ENCODE data around the gene PRPF19. TPM values are rescaled to one million over a fixed set of nuclear protein-coding genes. Genes with fewer than 3 reads are reported as not detected.

The PRPF19 gene
- total RNA-seq, 2 experiments from 2014 or later, result 127 to 139 TPM

GRCh38 chr11:60936467-60937143 is 30.2 kb upstream of the PRPF19 start:
- H3K9me3 Mint-ChIP-seq, result no peaks in the 10 kb centered on the region
- no peaks in the 10 kb centered on the region for H3K27me3 Mint-ChIP-seq
- ChIA-PET POLR2A (no interaction called here), CTCF (no interaction called here)
- H3K4me3 Mint-ChIP-seq, result no peak overlapping the region
- no peaks in the 10 kb centered on the region for H3K36me3 Mint-ChIP-seq
- H3K4me1 Mint-ChIP-seq (ENCODE audit: low read depth), result peaks cover 4% of the 10 kb centered on the region
- no peak for DNase-seq
- intact Hi-C loops (cut with micrococcal nuclease), result no loop called here
- no peak overlapping the region for H3K27ac Mint-ChIP-seq

GRCh38 chr11:60935676-60936442 is 29.5 kb upstream of the PRPF19 start:
- no peak overlapping the region for H3K4me3 Mint-ChIP-seq
- no peaks in the 10 kb centered on the region for H3K27me3 Mint-ChIP-seq
- no peaks in the 10 kb centered on the region for H3K36me3 Mint-ChIP-seq
- DNase-seq, result no peak
- peaks cover 4% of the 10 kb centered on the region for H3K4me1 Mint-ChIP-seq (ENCODE audit: low read depth)
- intact Hi-C loops (cut with micrococcal nuclease), result no loop called here
- no peaks in the 10 kb centered on the region for H3K9me3 Mint-ChIP-seq
- H3K27ac Mint-ChIP-seq, result no peak overlapping the region
- POLR2A ChIA-PET, result no interaction called here
- CTCF ChIA-PET, result interaction anchor here (1.3 kb wide), 1 partner anchor 37 kb away, joined by 3 read pairs; no protein-coding TSS in a partner anchor

GRCh38 chr11:60934790-60935605 is 28.6 kb upstream of the PRPF19 start:
- Mint-ChIP-seq H3K9me3 (no peaks in the 10 kb centered on the region), H3K4me1 (ENCODE audit: low read depth) (peaks cover 2% of the 10 kb centered on the region), H3K4me3 (no peak overlapping the region), H3K27ac (no peak overlapping the region), H3K36me3 (no peaks in the 10 kb centered on the region), H3K27me3 (peaks cover under 1% of the 10 kb centered on the region)
- no peak for DNase-seq
- CTCF ChIA-PET, result interaction anchor here (1.3 kb wide), 1 partner anchor 36 kb away, joined by 3 read pairs; no protein-coding TSS in a partner anchor
- intact Hi-C loops (cut with micrococcal nuclease), result no loop called here
- POLR2A ChIA-PET, result no interaction called here

GRCh38 chr11:60934124-60934789 is 27.9 kb upstream of the PRPF19 start:
- ChIA-PET CTCF (no interaction called here), POLR2A (no interaction called here)
- Mint-ChIP-seq H3K36me3 (no peaks in the 10 kb centered on the region), H3K9me3 (no peaks in the 10 kb centered on the region), H3K4me3 (no peak overlapping the region), H3K4me1 (ENCODE audit: low read depth) (no peaks in the 10 kb centered on the region), H3K27ac (no peak overlapping the region), H3K27me3 (peaks cover 4% of the 10 kb centered on the region)
- intact Hi-C loops (cut with micrococcal nuclease), result no loop called here
- DNase-seq, result no peak

GRCh38 chr11:60933416-60934123 is 27.2 kb upstream of the PRPF19 start:
- intact Hi-C loops (cut with micrococcal nuclease), result no loop called here
- H3K27ac Mint-ChIP-seq, result no peak overlapping the region
- no peak overlapping the region for H3K4me3 Mint-ChIP-seq
- no peaks in the 10 kb centered on the region for H3K36me3 Mint-ChIP-seq
- no peak for DNase-seq
- H3K27me3 Mint-ChIP-seq, result peaks cover 4% of the 10 kb centered on the region
- POLR2A ChIA-PET, result no interaction called here
- CTCF ChIA-PET, result interaction anchor here (0.5 kb wide), 1 partner anchor 172 kb away, joined by 3 read pairs; no protein-coding TSS in a partner anchor
- H3K4me1 Mint-ChIP-seq (ENCODE audit: low read depth), result no peaks in the 10 kb centered on the region
- no peaks in the 10 kb centered on the region for H3K9me3 Mint-ChIP-seq

GRCh38 chr11:60932605-60933356 is 26.4 kb upstream of the PRPF19 start:
- ChIA-PET CTCF (interaction anchor here (0.5 kb wide), 1 partner anchor 171 kb away, joined by 3 read pairs; no protein-coding TSS in a partner anchor), POLR2A (no interaction called here)
- Mint-ChIP-seq H3K9me3 (no peaks in the 10 kb centered on the region), H3K27ac (no peak overlapping the region), H3K4me3 (no peak overlapping the region), H3K36me3 (no peaks in the 10 kb centered on the region), H3K4me1 (ENCODE audit: low read depth) (no peaks in the 10 kb centered on the region), H3K27me3 (peaks cover 4% of the 10 kb centered on the region)
- intact Hi-C loops (cut with micrococcal nuclease), result no loop called here
- DNase-seq, result no peak

GRCh38 chr11:60931917-60932316 is 25.5 kb upstream of the PRPF19 start:
- Mint-ChIP-seq H3K4me1 (ENCODE audit: low read depth) (no peaks in the 10 kb centered on the region), H3K27ac (no peak overlapping the region), H3K27me3 (peaks cover 4% of the 10 kb centered on the region), H3K36me3 (no peaks in the 10 kb centered on the region), H3K9me3 (no peaks in the 10 kb centered on the region), H3K4me3 (no peak overlapping the region)
- DNase-seq, result no peak
- ChIA-PET CTCF (interaction anchor here (0.9 kb wide), 1 partner anchor 255 kb away, joined by 3 read pairs; no protein-coding TSS in a partner anchor), POLR2A (no interaction called here)
- intact Hi-C loops (cut with micrococcal nuclease), result no loop called here

GRCh38 chr11:60930394-60930793 is 24.0 kb upstream of the PRPF19 start:
- no peak for DNase-seq
- POLR2A ChIA-PET, result no interaction called here
- CTCF ChIA-PET, result interaction anchor here (1.2 kb wide), 1 partner anchor 10 kb away, joined by 3 read pairs; no protein-coding TSS in a partner anchor
- Mint-ChIP-seq H3K27ac (no peak overlapping the region), H3K27me3 (peaks cover 16% of the 10 kb centered on the region), H3K9me3 (no peaks in the 10 kb centered on the region), H3K36me3 (no peaks in the 10 kb centered on the region), H3K4me1 (ENCODE audit: low read depth) (peaks cover 6% of the 10 kb centered on the region), H3K4me3 (no peak overlapping the region)
- intact Hi-C loops (cut with micrococcal nuclease), result no loop called here

- Mint-ChIP-seq H3K36me3 (no peaks in the 10 kb centered on the region), H3K9me3 (no peaks in the 10 kb centered on the region), H3K27ac (no peak overlapping the region), H3K27me3 (peaks cover 21% of the 10 kb centered on the region), H3K4me1 (ENCODE audit: low read depth) (peaks cover 11% of the 10 kb centered on the region), H3K4me3 (no peak overlapping the region)
- no peak for DNase-seq
- CTCF ChIA-PET, result interaction anchor here (1.2 kb wide), 1 partner anchor 10 kb away, joined by 3 read pairs; no protein-coding TSS in a partner anchor
- intact Hi-C loops (cut with micrococcal nuclease), result no loop called here
- POLR2A ChIA-PET, result no interaction called here
Measured at GRCh38 chr11:60929764-60930163, 23.4 kb upstream of the PRPF19 start.

- Mint-ChIP-seq H3K27me3 (peaks cover 24% of the 10 kb centered on the region), H3K4me3 (no peak overlapping the region), H3K36me3 (no peaks in the 10 kb centered on the region), H3K27ac (no peak overlapping the region), H3K4me1 (ENCODE audit: low read depth) (peaks cover 15% of the 10 kb centered on the region), H3K9me3 (no peaks in the 10 kb centered on the region)
- intact Hi-C loops (cut with micrococcal nuclease), result no loop called here
- ChIA-PET POLR2A (no interaction called here), CTCF (interaction anchor here (1.1 to 2.1 kb wide), 3 partner anchors 13 to 97 kb away, joined by 3 to 6 read pairs (median 5); no protein-coding TSS in a partner anchor)
- no peak for DNase-seq
Measured at GRCh38 chr11:60928563-60929001, 22.2 kb upstream of the PRPF19 start.

GRCh38 chr11:60927600-60927999 is 21.2 kb upstream of the PRPF19 start:
- Mint-ChIP-seq H3K9me3 (no peaks in the 10 kb centered on the region), H3K27me3 (peaks cover 27% of the 10 kb centered on the region), H3K4me1 (ENCODE audit: low read depth) (peaks cover 15% of the 10 kb centered on the region), H3K27ac (no peak overlapping the region), H3K4me3 (no peak overlapping the region), H3K36me3 (peaks cover 6% of the 10 kb centered on the region)
- POLR2A ChIA-PET, result no interaction called here
- intact Hi-C loops (cut with micrococcal nuclease), result no loop called here
- DNase-seq, result no peak
- CTCF ChIA-PET, result interaction anchor here (1.7 to 2.1 kb wide), 2 partner anchors 12 to 96 kb away, joined by 5 to 6 read pairs; no protein-coding TSS in a partner anchor

Data from activated CD4-positive, alpha-beta memory T cell treated with anti-CD3 and anti-CD28 coated beads for 36 hours (primary cell).